SH-SY5Y (cell line): Measurements from ENCODE around the gene PTPRA.

Source experiments
- GATA2 ChIP-seq: IDR thresholded peaks from 2 replicates; pipeline ENCODE4 v1.6.1; 2011; ENCODE audit warnings: mild to moderate bottlenecking, low read depth, low read length
- GATA3 ChIP-seq: IDR thresholded peaks from 2 replicates; pipeline ENCODE4 v1.6.1; 2011; ENCODE audit warnings: low read depth, mild to moderate bottlenecking, low read length, moderate library complexity

DNA sequence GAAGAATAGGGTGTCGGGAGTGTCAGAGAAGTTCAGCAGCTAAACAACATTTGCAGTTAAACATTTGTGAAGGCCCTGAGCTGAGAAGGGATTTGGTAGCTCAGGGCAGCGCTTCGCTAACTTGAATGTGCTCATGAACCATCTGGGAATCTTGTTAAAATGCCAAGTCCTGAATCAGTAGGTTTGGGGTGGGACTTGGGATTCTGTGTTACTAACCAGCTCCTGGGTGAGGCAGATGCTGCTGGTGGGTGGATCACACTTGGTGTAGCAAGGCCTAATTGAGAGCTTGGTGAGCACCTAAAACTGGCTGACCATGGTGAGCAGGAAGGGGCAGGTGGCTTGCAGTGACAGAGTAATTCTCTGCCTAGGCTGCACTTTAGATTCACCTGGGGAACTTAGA is 5.9 kb downstream of the PTPRA start:
- TF ChIP-seq GATA2, result no peak
- no peak for TF ChIP-seq GATA3
